Renal pelvis (tissue), 4 donors: Measurements from ENCODE around the gene CARD10. TPM values are rescaled to one million over a fixed set of nuclear protein-coding genes. Genes with fewer than 3 reads are reported as not detected.

Experiments used
- DNase-seq: peaks from one replicate; pipeline ENCODE4 v3.0.0-alpha.2; 2013
- polyA plus RNA-seq, 3 donors: library from polyadenylated mRNA; unstranded; fragments of 120-200 nt; gene quantifications; one replicate each; pipeline ENCODE4 v1.2.1, GENCODE V29; 2013; ENCODE audit not compliant: insufficient read length in 3 of 3

CARD10 gene
- polyA plus RNA-seq, 3 donors: 23.4 to 29.4 (median 29.2) TPM

DNA sequence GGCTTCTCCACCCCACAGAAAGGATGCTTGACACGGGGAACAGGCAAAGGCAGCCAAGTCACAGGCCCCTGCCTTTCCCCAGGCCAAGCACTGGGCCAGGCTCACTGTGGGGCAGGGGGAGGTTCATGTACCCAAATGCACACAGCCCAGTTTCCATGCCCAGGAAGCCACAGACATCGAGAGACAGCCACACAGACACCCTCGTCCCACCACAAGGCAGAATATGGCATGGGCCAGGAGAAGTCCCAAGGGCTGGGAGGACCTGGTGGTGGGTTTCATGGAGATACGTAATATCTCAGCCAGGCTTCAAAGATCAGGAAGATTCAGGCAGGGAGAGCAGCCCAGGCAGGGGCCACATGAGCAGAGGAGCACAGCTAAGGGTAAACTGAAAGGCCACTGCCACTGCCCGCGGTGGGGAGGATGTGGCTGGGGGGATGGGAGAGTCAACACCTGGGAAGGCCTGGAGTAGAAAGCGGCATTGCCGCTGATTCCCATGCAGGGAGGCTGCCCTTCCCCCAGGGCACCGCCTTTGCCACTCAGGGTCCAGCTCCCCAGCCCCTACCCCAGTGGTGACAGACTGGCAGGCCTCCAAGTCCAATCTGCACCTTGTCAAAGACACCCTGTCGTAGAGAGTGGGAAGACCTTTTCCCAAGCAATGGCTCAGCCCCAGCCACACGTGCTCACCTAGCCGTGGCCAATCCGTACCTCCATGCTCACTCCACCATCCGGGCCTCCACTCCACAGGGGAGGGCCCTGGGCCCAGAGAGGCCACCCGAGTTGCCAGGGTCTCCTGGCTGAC lies 30.7 kb downstream of the CARD10 start:
- no peak for DNase-seq

DNA sequence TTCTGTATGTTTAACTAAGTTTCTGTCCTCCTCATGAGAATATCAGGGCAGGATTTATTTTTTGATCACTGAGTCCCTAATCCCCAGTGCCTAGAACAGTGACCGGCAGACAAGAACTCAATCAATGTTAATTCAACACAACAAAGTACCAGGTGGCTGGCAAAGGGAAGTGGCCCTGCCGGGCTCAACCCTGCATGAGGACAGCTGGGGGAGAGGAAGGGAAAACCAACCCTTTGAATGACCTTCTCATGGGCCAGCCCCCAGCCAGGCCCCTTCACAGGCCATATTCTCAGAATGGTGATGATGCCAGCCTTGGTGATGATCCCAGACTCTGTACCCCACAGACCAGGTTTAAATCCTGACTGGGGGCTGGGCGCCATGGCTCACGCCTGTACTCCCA lies 31.6 kb downstream of the CARD10 start:
- no peak for DNase-seq

DNA sequence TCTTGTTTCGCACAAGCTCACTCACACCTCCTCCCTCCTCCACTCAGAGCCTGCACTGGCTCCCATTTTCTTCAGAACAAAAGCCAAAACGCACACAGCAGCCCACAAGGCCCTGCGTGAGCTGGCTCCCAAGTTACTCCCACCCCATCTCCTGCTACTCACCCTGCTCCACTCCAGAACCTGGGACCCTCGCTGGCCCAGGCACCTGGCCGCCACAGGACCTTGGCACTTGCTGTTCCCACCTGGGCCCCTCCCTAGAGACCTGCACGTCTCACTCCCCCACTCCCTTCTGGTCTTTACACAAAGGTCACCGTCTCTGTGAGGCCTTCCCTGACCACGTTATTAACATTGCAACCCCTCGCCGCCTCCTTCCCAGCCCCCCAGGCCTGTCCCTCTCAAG lies 32.1 kb downstream of the CARD10 start:
- DNase-seq: no peak

DNA sequence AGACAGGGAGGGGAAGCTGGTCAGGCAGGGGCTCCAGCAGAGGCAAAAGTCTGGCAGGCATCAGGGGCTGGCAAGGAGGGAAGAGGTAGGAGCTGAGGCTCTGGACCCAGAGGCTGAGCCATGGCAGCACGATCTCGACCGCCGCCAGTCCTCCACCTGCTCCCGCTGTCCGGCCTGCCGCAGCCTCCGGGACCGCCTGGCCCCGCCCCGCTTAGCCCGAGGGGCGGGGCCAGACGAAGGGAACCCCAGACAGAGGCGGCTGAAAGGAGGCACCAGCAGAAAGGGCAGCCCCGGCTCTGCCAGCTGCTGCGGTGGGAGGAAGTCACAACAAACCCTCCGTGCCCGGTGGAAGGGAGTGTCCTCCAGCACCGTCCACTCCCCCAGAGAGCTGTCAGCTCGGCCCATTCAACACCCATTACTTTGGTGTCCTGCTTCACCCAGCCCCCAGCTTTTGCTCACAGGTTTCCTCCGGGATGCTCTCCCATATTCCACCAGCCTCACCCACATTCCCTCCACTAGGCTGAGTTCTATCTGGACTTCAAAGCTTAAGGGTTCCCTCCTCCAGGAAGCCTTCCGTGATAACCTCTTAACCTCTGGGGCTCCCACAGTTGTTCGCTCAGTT lies 32.9 kb downstream of the CARD10 start, which contains the start of gene MFNG:
TSS of gene MFNG (minus strand) at position 161 of the 622 bp plus-strand sequence. CDS start 207 bp downstream, outside the sequence.
- DNase-seq: peak; percentile 81

DNA sequence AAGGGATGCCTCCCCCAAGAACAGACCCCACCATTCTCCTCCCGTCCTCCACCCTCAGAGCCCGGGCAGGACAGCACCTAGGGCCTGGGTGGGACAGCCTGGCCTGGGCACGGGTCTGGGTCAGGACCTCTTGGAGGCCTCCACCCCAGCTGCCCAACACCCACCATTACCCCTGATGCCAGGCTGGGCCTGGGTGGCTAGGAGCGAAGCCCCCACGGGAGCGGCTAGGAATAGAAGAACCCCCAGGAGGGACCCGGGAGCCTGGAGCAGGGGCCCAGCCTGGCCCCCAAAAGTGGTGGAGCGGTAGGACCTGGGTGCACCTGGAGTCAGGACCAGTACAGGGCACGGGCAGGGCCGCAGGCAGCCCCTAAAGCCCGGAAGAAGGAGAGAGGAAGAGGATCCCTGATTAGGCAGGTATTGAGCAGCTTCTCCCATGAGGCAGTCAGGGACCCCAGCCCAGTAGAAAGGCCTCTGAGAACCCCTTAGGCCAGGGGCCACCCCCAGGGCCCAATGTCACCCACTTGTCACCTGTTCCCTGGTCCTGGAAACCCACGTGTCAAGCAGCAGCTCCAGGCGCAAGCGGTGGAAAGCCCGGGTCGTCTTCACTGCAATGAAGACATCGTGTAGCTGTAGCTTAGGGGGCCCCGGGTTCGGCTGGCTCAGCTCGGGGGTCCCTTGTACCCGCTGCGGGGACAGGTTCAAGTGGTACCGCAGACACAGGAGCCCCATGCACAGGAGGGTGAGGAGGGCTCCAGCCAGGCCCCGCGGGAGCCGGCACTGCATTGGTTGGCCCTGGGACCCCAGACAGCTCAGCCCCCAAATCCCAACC lies 33.6 kb downstream of the CARD10 start:
- DNase-seq: no peak

DNA sequence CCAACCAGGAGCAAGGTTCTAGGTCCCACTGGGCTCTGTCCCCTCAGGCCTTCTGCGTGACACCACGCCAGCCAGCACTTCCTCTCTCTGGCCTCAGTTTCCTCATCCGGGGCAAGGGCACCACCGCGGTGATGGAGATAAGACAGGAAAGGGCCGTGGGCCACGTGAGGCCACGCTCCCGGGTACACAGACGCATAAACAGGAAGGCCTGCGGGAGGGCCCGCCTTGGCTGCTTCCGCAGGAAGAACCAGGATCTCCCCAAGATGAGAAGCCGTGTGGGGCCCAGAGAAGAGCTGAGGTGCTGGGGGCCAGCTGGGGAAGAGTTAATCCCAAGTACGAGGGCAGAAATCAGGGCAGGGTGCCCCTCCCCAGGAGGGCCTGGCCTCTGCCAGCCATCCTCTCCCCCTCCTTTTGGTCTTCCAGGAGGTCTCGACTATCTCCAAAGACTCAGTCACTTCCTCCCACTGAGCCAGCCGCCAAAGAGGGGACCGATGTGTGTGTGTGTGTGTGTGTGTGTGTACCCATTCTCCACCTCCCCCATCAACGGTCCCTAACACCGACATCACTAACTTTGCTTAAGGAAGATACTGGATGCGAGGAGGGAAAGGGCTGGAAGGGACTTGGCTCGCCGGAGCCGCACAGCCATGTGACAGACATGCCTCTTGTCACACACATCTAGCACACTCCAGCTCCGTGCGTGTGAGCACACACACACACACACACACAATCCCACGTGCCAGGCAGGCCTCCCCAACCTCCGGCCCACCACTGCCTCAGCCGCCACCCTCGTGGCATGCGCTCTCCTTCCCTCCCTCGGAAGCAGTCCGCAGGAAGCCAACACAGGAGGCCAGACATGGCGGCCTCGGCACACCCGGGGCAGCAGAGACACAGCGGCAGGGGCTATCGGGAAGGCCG lies 34.5 kb downstream of the CARD10 start:
- no peak for DNase-seq

DNA sequence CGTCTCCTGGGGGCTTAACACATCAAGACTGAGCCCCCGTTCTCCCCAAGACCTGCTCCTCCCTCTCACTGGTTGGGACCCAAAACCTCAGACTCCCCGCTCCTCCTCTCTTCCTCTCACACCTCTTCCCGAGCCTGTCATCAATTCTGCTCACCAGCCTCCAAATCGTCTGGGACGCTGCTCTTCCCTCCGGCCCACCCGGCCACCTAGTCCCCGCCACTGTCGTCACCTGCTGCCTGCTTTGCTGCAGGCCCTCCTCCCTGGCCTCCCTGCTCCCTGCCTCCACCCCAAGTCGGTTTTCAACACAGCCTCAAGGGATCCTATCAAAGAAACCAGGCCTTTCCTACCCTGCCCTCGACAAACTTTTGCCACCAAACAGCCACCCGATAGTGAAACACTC lies 36.2 kb downstream of the CARD10 start:
- DNase-seq: no peak

DNA sequence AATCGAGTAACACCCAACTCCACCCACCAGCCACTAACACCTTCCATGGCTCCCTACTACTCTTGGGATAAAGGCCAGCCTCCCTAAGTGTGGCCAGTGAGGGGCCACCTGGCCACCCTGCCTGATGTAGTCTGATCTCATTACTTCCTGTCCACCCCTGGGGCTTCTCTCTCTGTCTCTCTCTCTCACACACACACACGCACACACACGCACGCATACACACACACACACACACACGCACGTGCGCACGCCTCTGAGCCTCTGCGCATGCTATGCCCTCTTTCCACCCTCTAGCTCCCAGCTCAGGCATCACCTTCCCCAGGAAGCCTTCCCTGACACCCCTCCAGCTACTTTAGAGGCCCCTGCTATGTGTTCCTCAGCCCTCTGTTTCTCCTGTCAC lies 37.0 kb downstream of the CARD10 start:
- no peak for DNase-seq

DNA sequence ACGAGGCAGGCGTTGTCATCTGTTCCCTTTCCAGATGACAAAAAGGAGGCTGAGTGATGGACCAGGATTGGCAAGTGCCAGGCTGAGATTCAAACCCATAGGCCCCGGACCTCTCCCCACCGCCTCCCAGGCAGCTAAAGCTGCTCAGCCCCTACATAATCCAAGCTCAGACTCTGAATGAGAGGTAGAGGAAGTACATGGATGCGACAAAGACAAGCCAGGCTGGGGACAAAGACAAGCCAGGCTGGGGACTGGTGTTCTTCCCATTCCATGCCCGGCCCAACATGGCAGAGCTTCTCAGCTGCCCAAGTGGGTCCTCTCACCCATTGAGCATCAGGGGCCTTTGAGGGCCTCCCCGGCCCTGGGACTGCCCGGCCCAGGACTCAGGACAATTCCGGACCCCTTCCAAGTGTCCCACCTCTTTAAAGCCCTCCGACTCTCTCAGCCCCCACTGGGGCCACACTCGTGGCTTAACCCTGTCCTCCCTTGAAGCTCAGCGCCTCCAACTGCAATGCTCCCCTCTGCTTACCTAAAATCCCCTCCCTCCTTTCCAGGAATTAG lies 37.8 kb downstream of the CARD10 start:
- no peak for DNase-seq

DNA sequence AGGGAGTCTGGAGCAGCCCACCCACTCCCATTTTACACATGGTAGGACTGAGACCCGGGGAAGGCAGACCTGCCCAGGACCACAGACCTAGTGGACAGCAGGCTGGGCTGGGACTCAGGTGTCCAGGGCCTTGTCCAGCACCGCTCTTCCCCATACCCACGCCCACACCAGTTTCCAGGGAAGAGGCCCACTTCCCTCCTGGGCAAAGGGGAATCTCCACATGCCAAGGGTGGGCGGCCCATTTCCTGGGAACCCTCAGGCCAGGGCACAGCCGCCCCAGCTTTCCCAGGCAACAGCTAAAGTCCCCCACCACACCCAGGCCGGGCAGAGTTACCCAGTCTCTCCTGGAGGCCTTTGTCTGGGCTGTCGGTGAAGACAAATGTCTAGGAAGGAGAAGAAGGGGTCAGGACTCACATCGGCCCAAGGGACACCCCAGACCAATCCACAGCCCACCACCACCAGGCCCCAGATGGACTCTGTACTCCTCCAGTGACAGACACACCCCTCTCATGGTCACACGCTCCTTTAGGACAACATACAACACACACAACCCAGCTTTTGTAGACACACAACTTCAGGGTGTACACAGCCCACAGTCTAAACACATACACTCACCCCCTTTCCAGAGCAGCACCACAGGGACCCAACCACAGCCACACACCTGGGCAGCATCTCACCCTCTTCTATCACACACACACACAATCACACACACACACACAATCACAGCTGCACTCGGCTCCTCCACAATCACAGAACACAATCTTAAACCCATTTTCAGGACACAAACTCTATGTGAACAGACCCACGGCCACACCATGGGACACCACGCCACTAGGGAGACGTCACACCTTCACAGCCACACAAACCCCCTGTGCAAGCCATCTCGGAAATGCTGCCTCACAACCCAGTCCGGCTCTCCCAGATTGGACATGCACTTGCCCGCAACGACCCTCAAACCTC lies 38.5 kb downstream of the CARD10 start:
- no peak for DNase-seq

DNA sequence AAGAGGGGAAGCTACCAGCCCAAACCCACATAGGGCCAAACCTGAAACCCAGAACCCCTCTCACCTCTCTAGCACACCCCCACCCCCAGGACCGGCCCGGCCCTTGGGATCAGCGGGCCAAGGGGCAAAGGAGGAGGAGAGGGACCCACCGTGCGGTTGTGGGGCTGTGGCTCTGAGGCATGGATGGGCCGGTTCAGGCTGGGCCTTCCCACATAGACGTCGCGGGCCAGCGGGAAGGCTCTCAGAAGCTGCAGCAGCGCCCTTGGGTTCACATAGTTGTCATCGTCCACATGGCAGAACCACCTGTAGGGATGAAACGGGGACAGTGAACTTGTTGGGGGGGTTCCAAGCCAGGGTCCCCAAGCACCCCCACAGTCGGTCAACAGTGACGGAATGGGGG lies 40.0 kb downstream of the CARD10 start:
- DNase-seq: no peak

DNA sequence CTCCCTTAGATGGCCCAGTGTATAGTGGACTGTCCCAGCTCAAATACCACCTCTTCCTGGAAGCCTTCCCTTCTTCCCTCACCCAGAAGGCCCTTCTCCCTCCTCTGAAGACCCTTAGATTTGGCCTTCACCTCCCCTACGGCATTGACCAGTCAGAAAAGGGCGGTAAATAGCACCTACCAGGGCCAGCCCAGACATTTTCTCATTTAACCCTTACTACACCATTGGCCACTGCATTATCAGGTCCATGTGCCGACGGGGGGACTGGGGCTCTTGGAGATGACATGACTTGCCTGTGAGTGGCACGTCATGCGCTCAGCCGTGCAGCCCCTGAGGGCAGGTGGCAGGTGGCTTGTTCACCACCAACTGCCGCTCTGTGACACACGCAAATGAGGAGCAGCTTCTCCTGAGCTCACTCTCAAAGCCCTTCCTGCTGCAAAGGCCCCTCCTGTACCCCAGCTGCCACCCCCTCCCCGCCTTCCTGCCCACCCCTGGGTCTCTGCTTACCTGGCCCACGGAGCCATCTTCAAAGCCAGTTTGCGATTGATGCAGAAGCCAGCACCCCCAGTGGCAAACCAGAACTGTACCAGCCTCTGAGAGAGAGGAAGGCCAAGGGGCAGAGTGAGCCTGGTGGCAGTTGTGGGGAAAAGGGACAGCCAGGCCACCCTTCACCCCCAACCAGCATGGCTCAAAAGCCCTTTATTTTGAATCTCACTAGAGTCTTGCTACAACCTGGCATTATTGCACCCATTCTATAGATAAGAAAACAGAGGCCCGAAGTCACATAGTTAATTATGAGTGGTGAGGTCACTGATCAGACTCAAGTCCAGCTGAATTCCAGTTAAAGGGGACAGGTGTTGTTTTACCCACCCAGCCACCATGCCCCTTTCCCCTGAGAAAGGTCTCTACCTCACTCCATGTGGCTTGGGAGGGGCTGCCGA lies 42.6 kb downstream of the CARD10 start:
- DNase-seq: no peak

DNA sequence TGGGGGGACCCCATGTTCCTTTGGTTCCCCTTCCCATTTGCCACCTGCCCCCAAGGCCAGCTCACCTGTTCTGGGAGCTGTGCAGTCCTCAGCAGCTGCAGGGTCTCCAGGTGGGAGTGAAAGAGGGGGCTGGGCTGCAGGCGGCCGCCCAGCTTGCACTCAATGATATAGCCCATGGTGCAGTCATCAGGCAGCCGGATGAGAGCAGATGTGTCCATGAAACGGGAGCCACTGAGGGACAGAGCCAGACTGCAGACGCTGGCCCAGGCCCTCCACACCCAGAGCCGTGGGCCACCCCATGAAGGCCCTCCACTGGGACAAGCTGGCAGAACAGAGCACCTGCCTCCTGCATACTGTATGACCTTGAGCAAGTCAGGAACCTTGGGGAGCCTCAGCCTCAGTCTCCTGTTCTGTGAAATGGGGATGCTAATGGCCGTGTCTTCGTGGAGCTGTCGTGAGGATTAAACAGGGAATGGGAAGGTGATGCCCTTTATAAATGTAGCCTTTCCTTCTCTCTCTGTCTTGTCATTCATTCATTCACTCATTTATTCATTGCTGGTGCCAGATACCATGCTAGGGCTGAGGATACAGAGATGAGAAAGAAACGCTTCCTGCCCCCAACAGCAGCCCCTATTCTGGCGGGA lies 44.6 kb downstream of the CARD10 start:
- DNase-seq: no peak

DNA sequence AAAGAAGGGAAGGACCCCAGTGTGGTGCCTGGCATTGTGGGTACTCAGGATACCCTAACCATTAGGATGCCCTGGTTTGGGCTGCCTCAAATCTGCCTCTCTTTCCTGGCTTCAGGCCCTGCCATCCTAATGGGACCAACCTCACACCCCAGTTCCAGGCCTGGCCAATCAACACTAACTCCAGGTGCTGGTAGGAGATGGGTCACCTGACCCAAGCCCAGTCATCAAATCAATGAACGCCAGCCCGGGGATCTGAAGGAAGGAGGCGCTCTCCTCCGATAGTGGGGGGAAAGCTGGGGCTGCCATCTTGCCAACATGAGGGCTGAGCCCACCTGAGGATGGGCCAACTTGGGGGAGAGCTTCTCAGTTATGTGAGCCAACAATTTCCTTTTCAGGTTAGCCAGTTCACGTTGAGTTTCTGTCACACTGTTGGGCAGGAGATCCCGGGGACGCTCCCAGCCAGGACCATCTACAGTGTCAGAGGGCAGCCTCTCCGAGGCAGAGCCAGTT lies 45.7 kb downstream of the CARD10 start:
- no peak for DNase-seq

DNA sequence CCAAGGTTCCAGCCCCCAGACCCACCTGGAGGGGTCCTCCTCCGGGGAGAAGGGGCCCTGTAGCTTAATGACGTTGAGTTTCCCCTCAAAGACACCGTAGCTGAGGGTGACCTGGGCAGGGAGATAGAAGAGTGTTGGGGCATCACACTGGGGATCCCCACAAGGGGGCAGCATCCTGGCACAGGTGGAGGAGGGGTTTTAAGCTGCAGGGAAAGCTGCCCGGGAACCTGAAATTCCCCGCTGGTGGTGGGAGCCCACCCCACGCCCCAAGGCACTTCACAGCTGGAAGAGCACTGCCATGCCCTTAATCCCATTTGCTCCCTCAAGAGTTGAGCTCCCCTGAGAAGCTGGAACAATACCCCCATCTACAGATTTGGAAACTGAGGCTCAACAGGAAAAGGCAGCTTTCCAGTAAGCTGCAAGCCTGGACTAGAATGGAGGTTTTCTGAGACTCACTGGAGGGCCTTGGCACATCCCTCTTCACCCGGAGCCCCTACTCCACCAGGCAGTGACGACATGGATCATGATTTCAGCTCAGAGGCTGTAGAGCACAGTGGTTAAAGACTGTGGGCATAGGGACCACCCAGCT lies 46.7 kb downstream of the CARD10 start:
- DNase-seq: no peak

DNA sequence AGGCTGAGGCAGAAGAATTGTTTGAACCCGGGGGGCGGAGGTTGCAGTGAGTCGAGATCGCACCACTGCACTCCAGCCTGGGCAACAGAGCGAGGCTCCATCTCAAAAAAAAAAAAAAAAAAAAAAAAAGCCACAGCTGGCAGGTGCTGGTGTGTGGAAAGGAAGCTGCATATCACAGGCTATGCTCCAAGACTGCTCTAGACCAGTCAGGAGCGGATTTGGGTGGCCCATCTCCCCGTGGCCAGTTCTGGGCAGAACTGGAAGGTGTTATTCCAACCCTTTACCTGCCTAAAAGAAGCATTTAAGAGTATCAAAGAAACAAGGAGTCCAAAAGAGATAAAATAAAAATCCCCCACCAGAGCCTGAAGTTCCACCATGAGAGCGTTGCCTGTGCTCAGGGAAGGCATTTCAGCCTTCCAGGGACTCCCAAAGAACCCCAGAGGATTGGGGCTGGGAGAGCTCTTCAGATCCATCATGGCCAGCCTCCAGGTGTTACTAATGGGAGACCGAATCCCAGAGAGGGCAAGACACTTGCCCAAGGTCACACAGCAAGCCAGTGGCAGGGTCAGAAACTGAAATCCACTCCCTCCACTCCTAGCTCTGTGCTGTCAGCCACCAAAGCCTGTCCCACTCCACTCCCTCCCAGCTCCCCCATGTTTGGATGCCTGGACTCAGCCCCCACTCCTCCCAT lies 47.3 kb downstream of the CARD10 start:
- no peak for DNase-seq

DNA sequence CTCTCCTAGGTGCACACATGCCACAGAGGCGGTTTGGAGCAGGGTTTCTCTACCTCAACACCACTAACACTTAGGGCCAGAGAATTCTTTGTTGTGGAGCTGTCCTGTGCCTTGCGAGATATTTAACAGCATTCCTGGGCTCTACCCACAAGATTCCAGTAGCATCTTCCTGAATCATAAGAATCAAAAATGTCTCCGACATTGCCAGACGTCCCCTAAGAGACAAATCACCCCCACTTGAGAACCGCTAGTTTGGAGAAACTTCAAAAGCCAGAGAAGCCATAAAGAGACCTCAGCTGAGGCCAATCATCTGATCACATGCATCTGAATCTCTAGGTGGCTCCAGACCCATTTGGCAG lies 49.1 kb downstream of the CARD10 start:
- no peak for DNase-seq
